CD1c-positive myeloid dendritic cell (primary cell): ENCODE measurements around the gene HSPA4L.

ENCODE experiments used
- DNase-seq: peaks from one replicate; pipeline ENCODE4 v3.0.0-alpha.2; 2016; ENCODE audit errors: extremely low spot score

Gene HSPA4L

GRCh38 chr4:127868196-127868595 lies 86.1 kb downstream of the HSPA4L start:
- DNase-seq: no peak

- DNase-seq: no peak
Observed at GRCh38 chr4:127870281-127870680, 88.2 kb downstream of the HSPA4L start.

- no peak for DNase-seq
Observed at GRCh38 chr4:127870688-127871087, 88.6 kb downstream of the HSPA4L start.

GRCh38 chr4:127875791-127876190 lies 93.7 kb downstream of the HSPA4L start:
- DNase-seq: no peak

GRCh38 chr4:127880763-127881562 lies 98.8 kb downstream of the HSPA4L start, which contains the start of gene PLK4:
PLK4 (plus strand) TSS chr4:127880893; CDS start chr4:127881135, 242 bp downstream.
- DNase-seq: peak; percentile 98

GRCh38 chr4:127881563-127881864 lies 99.4 kb downstream of the HSPA4L start:
- no peak for DNase-seq

- no peak for DNase-seq
Observed at GRCh38 chr4:127888559-127888958, 106.4 kb downstream of the HSPA4L start.

GRCh38 chr4:127889903-127890302 lies 107.8 kb downstream of the HSPA4L start:
- no peak for DNase-seq
